Measurements from ENCODE around the gene BBC3.
"Not testable (repeated sequence)": the region's sequence is repeated elsewhere in the genome, so short reads cannot be mapped to it uniquely, and the experiment has no call there.

Gene BBC3

DNA sequence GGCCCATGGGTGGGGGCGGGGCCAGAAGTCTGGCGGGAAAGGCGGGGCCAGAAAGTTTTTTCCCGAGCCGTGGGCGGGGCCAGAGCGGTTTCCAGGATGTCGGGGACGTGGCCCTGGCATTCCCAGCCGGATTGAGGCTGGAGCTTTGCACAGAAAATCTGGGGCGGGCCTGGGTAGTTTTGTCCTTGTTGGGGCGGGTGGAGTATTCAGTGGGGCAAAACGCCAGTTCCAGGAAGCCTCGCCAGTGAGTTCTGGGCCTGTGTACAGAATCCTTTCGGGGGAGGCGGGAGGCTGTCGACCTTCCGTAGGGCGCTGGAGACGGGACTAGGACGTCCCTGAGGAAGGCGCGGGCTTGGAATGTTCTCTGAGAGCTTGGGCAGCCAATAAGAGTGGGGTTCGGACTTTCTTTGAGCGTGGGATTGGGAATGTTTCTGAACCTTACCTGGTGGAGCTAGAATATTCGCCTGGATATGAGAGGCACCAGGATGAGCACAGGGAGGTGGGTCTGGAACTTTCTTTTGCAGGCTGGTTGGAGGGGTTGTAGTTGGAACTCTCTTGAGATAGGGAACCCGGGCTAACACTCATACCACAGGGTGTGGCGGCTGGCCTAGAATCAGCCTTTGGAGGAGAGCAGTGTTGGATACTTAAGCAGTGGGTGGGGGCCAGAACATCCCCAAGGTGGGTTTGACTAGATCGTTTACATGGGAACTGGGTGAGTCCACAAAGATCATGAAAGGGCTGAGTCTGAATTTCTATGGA is 26.6 kb upstream of the BBC3 start:
- FAIRE-seq, result no peak

DNA sequence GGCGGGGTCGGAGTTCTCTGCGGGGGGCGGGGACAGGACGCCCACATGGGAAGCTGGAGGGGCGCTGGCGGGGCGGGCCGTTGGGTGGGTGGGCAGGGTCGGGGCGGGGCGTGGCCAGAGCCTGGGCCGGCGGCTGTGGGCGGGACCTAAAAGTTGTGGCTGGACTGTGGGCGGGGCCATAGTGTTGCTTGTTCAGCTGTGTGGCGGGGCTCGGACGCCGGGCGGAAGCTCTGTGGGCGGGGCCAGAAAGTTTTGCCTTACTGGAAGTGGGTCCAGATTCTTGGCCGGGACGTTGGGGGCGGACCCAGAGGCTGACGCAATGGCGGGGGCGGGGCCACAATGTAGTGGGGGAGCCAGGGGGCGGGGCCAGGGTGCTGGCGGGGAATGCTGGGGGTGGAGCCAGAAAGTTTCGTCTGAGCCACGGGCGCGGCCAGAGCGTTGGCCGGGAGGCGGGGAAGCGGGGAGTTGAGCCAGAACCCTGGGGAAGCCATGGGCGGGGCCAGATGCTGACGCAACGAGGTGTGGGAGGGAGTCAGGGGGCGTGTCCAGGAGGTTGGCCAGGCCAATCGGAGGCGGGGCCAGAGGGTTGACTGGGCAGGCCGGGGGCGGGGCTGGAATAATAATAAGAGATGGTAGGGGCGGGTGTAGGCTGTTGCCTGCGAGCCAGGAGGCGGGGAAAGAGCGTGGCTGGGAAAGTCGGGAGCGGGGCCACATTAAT is 25.9 kb upstream of the BBC3 start:
- peak; percentile 69 for FAIRE-seq

DNA sequence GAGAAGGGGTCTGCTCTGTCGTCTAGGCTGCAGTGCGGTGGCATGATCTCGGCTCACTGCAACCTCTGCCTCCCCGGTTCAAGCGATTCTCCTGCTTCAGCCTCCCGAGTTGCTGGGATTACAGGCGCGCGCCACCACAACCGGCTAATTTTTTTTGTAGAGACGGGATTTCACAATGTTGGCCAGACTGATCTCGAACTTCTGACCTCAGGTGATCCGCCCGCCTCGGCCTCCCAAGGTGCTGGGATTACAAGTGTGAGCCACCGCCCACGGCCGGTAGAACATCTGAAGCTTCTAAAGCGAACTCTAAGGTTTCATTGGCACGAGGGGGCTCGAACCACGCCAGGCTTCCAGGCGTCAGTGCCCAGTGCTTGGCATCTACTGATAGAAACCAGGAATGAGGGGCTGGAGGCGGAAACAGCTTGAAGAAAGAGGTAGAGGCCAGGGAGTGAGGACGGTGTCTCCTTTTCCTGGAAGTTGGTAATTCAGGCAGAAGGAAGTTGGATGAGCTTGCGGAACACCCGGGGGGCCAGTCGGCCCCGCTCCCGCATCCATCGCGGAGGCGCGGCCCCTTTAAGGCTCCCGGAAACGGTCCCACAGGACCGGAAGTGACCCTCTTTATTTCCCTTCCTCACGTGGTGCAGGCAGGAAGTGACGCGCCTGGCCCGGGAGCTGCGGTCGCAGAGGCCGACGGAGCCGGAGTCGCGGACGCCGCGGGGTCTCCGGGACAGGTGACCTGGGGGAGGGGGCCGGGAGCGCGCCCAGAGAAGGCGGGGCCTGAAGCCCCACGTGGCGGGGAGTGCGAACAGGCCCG is 25.1 kb upstream of the BBC3 start, which contains the start of gene CCDC9:
CCDC9 (plus strand) TSS at position 647 of the 814 bp plus-strand sequence. CDS start 1,876 bp downstream, outside the sequence.
- peak; percentile 51 for FAIRE-seq

DNA sequence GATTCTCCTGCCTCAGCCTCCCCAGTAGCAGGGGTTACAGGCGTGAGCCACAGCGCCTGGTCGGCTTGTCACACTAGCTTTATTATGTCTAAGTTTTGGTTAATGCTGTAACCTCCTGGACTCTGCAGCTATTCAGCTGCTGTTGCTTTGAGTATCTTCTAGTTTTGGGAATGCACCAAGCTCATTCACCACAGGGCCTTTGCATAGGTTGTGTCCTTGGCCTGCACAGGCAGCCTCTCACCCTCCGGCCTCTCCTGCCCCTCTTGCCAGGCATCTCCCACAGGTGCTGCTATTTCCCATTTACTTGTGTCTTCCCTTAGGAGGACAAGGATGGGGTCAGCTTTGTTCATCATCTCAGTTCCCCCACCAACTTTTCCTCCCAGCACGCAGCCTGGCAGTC is 23.0 kb upstream of the BBC3 start:
- FAIRE-seq, result no peak

DNA sequence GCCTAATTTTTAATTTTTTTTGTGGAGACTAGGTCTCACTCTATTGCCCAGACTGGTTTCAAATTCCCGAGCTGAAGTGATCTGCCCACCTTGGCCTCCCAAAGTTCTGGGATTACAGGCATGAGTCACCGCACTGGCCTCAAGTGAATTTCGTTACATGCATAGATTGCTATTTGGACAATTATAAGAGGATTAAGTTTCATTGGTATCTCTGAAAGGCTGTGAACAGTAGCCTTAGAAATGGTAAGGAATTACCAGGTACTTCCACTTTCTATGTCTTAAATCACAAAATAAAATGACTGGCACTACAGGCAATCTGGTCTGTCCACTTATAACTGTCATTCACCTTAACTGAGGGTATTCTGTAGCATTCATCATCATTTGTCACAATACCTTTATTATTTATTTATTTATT is 22.5 kb upstream of the BBC3 start:
- FAIRE-seq, result no peak

DNA sequence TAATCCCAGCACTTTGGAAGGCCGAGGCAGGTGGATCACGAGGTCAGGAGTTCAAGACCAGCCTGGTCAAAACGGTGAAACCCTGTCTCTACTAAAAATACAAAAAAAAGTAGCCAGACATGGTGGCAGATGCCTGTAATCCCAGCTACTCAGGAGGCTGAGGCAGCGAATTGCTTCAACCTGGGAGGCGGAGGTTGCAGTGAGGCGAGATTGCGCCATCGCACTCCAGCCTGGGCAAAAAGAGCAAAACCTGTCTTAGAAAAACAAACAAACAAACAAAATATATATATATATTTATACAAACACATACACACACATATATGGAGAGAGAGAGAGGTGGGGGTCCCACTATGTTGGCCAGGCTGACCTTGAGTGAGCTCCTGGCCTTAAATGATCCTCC is 22.0 kb upstream of the BBC3 start:
- FAIRE-seq, result not testable (repeated sequence)

DNA sequence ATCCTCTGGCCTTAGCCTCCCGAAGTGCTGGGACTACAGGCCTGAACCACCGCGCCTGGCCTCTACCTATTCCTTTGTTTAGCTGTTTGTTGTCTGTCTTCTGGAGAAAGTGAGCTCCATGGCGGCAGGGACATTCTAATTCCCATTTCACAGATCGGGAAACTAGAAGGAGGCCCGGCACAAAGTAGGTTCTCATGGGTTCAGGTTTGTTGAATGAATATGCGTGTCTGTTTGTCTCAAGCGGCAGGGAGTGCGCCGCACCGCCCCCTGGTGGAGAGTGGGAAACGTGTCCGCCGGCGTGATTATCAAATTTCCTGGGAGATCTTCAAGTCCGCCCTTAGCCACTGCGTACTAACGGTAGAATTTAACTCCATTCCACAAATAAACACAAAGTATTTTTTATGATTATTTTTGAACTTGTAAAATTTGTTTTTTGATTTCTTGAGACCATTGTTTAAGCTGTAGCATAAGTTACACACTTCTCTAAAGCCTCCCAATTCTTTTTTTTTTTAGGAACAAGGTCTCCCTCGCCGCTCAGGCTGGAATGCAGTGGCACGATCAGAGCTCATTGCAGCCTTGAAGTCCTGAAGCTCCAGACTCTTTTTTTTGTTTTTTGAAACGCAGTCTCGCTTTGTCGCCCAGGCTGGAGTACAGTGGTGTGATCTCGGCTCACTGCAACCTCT is 16.4 kb upstream of the BBC3 start:
- no peak for FAIRE-seq

DNA sequence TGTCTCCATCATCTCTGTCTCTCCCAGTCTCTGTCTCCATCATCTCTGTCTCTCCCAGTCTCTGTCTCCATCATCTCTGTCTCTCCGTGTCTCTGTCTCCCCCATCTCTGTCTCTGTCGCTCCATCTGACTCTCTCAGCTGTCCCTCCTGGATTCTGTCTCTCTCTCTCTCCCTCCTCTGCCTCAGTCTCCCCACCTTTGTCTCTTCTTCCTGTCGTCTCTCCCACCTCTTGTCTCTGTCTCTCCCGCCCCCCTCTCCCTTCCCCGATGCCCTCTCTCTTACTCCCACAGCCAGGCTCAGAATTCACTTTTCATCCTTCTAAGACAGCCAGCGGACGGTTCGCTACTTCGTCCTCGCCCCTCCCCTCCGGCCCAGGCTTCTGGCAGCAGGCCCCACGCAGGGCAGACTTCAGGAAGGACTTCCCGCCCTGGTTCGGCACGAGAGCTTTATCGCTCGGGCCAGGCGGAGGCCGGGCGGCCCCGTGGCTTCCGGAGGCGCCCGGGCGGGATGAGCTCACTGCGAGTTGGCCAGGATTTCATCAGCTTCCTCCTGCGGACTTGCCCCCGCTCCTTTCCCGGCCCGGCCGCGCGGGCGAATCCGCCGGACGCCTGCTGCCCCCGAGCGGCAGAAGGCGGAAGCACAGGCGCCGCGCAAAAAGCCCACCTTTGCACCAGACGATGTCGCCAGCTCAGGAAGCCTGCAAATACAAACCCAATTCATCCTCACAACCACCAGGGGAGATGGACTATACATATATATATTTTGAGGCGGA is 13.0 kb upstream of the BBC3 start:
- no peak for FAIRE-seq

DNA sequence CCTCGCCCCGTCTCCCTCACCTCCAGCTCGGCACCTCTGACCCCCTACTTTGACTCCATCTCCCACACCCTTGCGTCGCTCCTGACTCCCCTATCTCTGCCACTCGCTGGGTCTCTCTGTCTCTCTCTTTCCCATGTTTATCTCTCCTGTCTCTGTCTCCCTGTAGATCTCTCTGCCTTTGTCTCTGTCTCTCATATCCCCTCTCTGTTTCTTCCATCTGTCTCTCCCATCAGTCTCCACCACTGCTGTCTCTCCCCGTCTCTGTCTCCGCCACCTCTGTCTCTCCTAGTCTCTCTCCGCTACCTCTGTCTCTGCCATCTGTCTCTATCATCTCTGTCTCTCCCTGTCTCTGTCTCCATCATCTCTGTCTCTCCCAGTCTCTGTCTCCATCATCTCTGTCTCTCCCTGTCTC is 12.4 kb upstream of the BBC3 start:
- no peak for FAIRE-seq

DNA sequence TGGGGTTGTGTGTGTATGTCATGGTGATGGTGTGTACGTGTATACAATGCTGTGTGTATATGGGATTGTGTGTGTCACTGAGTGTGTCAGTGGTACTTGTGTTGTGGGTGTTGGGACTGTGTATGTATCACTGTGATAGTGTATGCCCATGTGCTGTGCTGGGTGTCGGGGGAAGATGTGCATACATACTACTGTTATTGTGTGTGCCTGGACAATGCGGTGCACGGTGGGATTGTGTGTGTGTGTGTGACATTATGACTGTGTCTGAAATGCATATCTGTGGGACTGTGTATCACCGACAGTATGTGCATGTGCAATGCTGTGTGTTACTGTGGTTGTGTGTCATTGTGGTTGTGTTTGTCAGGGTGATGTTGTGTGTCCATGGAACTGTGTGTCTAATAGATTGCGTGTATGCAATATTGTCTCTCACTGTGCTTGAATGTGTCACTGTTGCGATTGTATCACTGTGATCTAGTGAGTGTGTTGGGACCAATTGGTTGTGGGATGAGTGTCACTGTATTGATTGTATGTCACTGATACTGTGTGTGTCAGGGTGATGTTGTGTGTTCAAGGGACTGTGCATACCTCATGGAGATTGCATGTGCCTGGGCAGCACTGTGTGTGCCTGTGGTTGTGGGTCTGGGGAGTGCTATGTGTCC is 11.0 kb upstream of the BBC3 start:
- FAIRE-seq, result no peak

DNA sequence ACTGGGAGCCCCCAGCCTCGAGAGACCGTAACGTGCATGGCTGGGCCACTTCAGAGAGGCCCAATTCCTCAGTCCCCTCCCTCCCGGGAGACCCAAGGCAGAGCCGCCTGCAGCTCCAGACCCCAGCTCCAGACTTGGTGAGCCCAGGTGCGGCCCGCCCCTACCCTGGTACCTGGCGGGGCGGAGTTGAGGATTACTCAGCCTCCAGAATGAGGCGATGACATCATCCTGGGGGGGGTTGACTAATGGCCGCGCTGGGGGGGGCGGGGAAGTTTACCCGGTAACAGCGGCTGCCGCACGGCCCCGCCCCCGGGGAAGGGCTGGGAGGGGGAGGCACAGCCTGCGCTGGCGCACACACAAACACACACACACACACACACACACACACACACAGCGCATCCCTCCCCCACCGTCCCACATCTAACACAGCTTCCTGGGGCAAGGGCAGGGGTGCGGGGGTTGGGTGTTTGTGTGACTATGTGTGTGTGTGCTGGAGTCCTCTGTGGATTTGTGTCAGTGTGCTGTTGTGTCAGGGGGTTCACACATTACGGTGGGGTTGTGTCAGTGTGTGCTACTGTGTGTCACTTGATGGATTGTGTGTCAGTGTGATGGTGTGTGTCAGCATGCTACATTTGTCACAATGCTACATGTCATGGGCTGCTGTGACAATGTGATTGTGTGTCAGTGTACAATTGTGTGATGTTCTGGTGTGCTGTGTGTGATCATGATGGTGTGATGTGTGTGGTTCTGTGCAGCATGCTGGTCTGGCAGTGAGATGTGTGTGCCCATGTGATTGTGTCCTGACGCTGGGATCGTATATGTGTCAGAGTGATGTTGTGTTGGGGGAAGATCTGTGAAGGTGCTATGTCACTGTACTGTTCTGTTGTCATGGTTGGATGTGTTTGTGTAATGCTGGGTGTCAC is 10.3 kb upstream of the BBC3 start:
- FAIRE-seq, result no peak

DNA sequence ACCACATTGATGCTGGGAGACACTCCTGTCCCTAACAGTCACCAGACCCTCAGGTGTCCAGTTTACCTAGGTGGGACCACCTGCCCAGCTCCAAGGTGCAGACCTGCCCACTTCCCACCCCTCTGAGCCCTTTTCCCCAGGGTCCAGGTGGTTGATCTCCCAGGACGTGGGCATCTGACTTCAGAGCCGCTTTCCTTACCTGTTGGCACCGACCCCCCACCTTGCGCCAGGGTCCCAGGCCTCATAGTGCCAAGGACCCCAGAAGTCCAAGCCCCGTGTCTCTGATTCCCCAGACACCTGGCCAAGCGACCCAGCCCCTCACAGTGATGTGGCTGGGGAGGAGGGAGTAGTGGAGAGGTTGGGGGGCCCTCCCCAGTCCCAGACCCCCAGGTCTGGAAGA is 9.6 kb upstream of the BBC3 start:
- FAIRE-seq, result no peak

DNA sequence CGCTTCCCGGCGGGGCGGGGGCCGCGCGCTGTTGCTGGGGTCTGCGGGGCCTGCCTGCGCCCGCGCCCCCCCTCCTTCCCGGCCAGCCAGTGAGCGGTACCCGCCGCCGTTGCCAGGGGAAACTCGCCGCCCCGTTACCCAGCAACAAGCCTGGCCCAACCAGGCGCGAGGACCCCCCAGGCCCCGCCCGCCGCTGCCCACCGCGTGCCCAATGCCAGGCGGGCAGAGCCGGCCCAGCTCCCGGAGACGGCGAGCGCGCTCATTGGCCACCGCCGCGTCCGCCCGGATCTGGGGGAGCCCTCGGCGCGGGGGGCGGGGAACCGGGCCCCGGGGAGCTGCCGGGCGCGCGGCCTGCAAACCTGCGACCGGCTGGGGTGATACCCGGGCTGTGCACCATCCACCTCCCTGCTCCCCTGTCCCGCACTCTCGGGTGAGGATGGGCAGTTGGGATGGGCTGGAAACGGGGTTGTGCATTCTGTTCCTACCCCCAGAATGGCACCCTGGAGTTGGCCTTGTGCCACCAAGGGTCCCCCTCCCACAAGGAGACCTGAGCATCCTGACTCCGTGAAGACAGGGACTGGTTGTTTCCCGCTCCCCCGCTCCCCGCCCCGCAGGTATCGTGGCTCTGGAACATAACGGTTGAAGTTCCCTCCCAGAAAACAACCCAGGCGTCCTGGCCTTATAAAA is 8.8 kb upstream of the BBC3 start:
- FAIRE-seq, result no peak

DNA sequence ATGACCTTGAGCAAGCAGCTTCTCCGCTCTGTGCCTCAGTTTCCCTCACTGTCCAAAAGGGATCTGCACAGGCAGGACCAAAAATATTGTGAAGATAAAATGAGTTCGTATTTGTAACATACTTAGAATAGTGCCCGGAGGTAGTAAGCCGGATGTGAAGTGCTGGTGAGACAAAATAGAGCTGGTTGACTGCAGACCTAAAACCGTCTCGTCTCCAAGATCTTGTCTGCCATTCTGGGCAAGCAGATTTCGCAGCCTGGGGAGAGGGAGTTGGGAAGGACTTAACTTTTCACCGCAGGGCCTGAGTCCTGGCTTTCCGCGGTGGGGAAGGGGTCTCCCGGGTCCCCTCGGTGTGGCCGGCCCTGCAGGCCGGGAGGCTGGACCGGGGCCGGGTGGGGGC is 8.2 kb upstream of the BBC3 start:
- no peak for FAIRE-seq

DNA sequence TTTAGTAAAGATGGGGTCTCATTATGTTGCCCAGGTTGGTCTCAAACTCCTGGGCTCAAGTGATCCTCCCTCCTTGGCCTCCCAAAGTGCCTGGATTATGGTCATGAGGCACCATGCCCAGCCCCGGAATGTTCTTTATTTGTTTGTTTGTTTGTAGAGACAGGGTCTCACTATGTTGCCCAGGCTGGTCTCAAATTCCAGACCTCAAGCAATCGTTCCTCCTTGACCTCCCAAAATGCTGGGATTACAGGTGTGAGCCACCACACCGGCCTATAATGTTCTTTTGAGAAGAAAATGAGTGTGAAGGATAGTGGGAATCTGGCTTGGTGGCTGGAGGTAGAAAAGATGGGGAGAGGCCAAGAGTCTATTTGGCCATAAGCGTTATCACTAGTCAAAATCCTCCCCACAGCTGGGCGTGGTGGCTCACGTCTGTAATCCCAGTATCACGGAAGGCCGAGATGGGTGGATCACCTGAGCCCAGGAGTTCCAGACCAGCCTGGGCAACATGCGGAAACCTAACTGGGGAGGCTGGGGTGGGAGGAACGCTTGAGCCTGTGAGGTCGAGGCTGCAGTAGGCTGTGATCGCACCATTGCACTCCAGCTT is 5.2 kb upstream of the BBC3 start:
- FAIRE-seq, result no peak

DNA sequence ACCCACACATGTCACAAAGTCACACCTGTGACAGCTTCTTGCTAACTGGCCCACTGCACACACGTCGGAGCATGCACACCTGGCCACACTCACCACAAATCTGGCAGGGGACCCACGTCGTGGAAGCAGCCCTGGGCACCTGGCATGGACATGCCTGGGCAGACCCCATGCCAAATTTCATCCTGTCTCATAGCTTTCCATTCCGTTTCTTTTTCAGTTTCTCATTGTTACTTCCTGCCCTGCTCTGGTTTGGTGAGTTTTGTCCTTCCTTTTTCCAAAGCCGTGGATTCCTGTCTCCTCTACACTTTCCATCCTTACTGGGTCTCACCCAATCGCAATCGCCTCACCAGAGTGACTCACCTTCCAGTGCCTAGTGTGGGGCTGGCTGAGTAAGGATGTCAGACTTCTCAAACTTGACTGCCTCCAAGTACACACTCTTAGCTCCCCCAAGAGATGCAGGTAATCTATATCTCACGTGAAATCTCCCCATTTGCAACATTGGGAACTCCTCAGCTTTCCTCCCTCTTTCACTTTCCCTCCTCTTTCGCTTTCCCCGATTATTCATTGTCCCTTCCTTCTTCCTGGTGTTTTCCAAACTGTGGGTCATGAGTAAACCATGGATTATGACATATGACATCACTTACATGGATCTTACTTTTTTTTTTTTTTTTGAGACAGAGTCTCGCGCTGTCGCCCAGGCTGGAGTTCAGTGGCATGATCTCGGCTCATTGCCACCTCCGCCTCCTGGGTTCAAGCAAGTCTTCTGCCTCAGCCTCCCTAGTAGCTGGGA is 1.6 kb upstream of the BBC3 start:
- FAIRE-seq, result no peak

DNA sequence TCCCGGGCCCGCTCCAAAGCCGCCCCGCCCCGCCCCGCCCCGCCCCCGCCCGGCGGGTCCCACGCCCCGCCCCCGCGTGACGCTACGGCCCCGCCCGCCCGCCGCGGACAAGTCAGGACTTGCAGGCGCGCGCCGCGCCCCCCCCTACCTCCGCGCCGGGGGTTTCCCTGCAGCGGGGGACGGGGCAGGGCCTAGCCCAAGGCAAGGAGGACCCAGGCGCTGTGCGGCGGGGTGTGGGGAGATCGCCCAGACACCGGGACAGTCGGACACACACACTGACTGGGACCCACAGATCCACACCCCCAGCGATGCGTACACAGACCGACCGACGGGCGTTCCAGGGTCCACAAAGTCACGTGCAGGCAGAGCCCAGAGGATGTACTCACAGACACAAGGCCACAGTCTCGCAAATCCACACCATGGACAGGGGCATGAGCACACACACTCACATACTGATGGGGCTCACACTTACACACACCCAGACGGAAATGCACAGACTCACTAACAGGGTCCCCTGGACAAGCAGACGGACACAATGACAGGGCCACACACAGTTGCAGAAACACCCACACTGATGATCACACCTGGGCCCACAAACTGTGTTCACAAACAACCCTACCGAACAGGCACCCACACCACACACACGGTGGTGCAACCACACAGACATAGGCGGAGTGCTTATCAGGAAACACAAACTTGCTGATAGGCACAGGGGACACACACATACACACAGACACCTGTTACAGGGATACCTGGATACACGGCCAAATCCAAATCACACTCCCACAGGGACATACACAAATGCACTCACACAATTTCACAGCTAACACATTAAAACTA is 436 bp upstream of the BBC3 start:
- no peak for FAIRE-seq
